SK-N-SH treated with all-trans-retinoic acid at 6 μM for 48 hours (cell line): ENCODE data around the gene MEI4.

Experiments
- ATAC-seq: fragments of 200-7000 bp; cut with Tn5 transposase; 3 replicates; pipeline ENCODE4 v1.9.1; 2020; ENCODE audit warnings: mild to moderate bottlenecking, moderate library complexity
- ARNTL ChIP-seq: fragments of 450-650 bp; formaldehyde crosslinking; IDR thresholded peaks from 2 replicates; pipeline ENCODE4 v1.5.0; 2020; ENCODE audit warnings: low read depth, mild to moderate bottlenecking, moderate library complexity, borderline replicate concordance
- BACH2 ChIP-seq: fragments of 250-450 bp; sonication (Bioruptor Pico); IDR thresholded peaks from 2 replicates; pipeline ENCODE4 v1.9.0; 2021; ENCODE audit warnings: mild to moderate bottlenecking, borderline replicate concordance
- CREB5 ChIP-seq: fragments of 250-450 bp; sonication (Bioruptor Pico); IDR thresholded peaks from 2 replicates; pipeline ENCODE4 v1.5.1; 2020; ENCODE audit warnings: low read depth, mild to moderate bottlenecking, moderate library complexity
- CSDC2 ChIP-seq: fragments of 250-450 bp; sonication (Bioruptor Pico); IDR thresholded peaks from 2 replicates; pipeline ENCODE4 v1.5.0; 2020; ENCODE audit warnings: mild to moderate bottlenecking, moderate library complexity
- ISL1 ChIP-seq: fragments of 250-450 bp; sonication (Bioruptor Pico); IDR thresholded peaks from 2 replicates; pipeline ENCODE4 v2.1.2; 2022; ENCODE audit warnings: mild to moderate bottlenecking, moderate library complexity
- OSR1 ChIP-seq: fragments of 250-450 bp; sonication (Bioruptor Pico); IDR thresholded peaks from 2 replicates; pipeline ENCODE4 v1.8.0; 2022; ENCODE audit warnings: moderate library complexity, mild to moderate bottlenecking, inconsistent platforms
- PATZ1 ChIP-seq: fragments of 250-450 bp; sonication (Bioruptor Pico); IDR thresholded peaks from 2 replicates; pipeline ENCODE4 v1.8.0; 2020; ENCODE audit warnings: mild to moderate bottlenecking, moderate library complexity, borderline replicate concordance
- POU6F1 ChIP-seq: fragments of 250-450 bp; sonication (Bioruptor Pico); IDR thresholded peaks from 2 replicates; pipeline ENCODE4 v1.8.0; 2021; ENCODE audit warnings: low read depth, mild to moderate bottlenecking, moderate library complexity, borderline replicate concordance
- RARB ChIP-seq: fragments of 250-450 bp; sonication (Bioruptor Pico); IDR thresholded peaks from 2 replicates; pipeline ENCODE4 v1.8.0; 2021; ENCODE audit warnings: mild to moderate bottlenecking, moderate library complexity
- SNAI2 ChIP-seq: fragments of 250-450 bp; sonication (Bioruptor Pico); IDR thresholded peaks from 2 replicates; pipeline ENCODE4 v1.5.0; 2020; ENCODE audit warnings: mild to moderate bottlenecking, moderate library complexity
- TSHZ2 ChIP-seq: fragments of 250-450 bp; sonication (Bioruptor Pico); IDR thresholded peaks from 2 replicates; pipeline ENCODE4 v1.5.0; 2020; ENCODE audit warnings: mild to moderate bottlenecking, moderate library complexity
- ZFP3 ChIP-seq: fragments of 250-450 bp; sonication (Bioruptor Pico); IDR thresholded peaks from 2 replicates; pipeline ENCODE4 v1.5.0; 2020; ENCODE audit warnings: mild to moderate bottlenecking, moderate library complexity
- ZFP30 ChIP-seq: fragments of 450-650 bp; formaldehyde crosslinking; IDR thresholded peaks from 2 replicates; pipeline ENCODE4 v1.5.0; 2022; ENCODE audit warnings: mild to moderate bottlenecking, moderate library complexity
- ZNF565 ChIP-seq: fragments of 450-650 bp; formaldehyde crosslinking; conservative IDR thresholded peaks from 2 replicates; pipeline ENCODE4 v1.5.0; 2020; ENCODE audit warnings: low read depth, mild to moderate bottlenecking, moderate library complexity
- ZNF8 ChIP-seq: fragments of 450-650 bp; formaldehyde crosslinking; IDR thresholded peaks from 2 replicates; pipeline ENCODE4 v1.5.0; 2020; ENCODE audit warnings: mild to moderate bottlenecking, moderate library complexity

The MEI4 gene

DNA sequence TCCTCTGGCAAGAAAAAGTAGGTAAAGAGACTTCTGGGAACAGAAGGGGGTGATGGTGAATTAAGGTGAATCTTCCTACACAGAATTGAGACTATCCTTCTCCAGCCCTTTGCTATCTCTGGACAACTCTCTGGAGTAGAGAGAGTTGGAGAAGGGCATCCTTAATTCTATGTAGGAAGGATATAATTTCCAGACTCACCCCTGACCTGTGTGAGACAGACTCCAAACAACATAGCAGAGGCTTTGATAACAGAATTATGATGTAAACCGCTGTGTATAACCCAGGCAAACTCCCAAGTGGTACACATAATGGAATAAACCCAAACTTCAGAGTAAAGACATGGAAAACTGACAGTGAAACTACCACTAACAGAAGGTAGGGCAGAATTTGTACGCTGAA, 186.5 kb downstream of the MEI4 start:
- no peak for ATAC-seq
- TF ChIP-seq CREB5 (CRISPR knock-in tag) (no peak), SNAI2 (CRISPR knock-in tag) (no peak)

DNA sequence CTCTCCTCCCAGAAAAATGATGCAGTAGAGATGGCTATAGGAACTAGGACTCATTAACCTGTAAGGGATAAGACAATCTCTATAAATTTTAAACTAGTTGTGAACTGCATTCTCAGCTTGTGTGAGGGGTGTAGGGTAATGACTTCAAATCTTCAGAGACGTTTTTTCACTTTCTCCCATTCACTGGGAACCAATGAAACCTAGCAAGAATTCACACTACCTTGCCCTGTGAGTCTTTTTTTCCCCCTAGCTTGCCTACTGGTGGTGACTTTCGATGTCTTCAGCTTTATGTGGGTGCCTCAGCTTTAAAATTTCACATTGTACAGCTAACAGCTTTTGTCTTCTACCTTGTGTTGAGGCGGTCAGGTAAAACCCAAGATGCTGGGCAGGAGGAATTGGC, 192.0 kb downstream of the MEI4 start:
- TF ChIP-seq CSDC2 (CRISPR knock-in tag) (no peak), ZFP3 (CRISPR knock-in tag) (no peak), BACH2 (CRISPR knock-in tag) (no peak), TSHZ2 (CRISPR knock-in tag) (no peak), ISL1 (CRISPR knock-in tag) (no peak), PATZ1 (no peak)
- TF ChIP-seq, all 23 proteins: peak for 0
- ATAC-seq = no peak

DNA sequence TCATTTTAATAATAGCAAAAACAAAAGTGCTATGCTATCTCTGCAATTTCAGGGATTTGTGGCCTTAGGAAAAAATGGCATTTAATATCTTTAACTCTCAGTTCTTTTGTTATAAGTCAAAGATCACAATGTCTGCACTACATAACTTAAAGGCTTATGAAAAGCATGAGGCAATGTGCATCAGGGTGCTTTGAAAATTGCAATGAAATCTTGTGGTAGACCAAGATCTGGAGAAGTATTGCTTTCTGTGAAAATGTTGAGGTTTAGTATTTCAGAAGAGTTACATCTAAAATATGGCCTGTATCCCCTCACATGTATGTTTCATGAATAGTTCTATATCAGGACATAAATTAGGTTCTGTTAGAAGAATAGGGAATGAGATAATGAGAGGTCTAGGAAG, 200.6 kb downstream of the MEI4 start:
- TF ChIP-seq ZNF8 (CRISPR knock-in tag) = no peak
- no peak for TF ChIP-seq ZFP30 (CRISPR knock-in tag)
- ATAC-seq = no peak

- ATAC-seq = no peak
- TF ChIP-seq ISL1 (CRISPR knock-in tag) (no peak), ZNF565 (CRISPR knock-in tag) (no peak), ZNF8 (CRISPR knock-in tag) (no peak), OSR1 (no peak), ZFP30 (CRISPR knock-in tag) (no peak)
Measured at GRCh38 chr6:77856391-77856790, 203.6 kb downstream of the MEI4 start.

- TF ChIP-seq BACH2 (CRISPR knock-in tag) = no peak
- ATAC-seq = no peak
Measured at GRCh38 chr6:77857421-77857820, 204.6 kb downstream of the MEI4 start.

DNA sequence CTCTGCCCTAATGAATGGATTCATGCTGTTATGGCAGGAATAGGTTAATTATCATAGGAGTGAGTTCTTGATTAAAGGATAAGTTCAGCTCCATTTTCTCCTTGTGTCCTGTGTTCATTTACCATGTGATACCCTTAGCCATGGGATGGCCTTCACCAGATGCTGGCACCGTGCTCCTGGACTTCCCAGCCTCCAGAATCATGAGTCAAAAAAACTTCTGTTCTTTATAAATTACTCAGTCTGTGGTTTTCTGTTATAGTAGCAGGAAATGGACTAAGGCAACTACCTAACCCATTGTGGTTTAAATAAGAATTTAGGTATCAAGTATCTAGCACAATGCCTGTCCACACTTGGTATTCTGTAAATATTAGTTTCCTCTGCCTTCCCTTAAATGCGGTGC, 223.5 kb downstream of the MEI4 start:
- TF ChIP-seq RARB (CRISPR knock-in tag) = no peak
- TF ChIP-seq ZNF565 (CRISPR knock-in tag) = no peak
- no peak for TF ChIP-seq OSR1
- no peak for TF ChIP-seq ARNTL (CRISPR knock-in tag)
- no peak for TF ChIP-seq PATZ1
- TF ChIP-seq CREB5 (CRISPR knock-in tag) = no peak
- no peak for TF ChIP-seq POU6F1 (CRISPR knock-in tag)
- TF ChIP-seq CSDC2 (CRISPR knock-in tag) = no peak
- ATAC-seq = no peak
